ENCODE data around the gene SSBP3.

DNA sequence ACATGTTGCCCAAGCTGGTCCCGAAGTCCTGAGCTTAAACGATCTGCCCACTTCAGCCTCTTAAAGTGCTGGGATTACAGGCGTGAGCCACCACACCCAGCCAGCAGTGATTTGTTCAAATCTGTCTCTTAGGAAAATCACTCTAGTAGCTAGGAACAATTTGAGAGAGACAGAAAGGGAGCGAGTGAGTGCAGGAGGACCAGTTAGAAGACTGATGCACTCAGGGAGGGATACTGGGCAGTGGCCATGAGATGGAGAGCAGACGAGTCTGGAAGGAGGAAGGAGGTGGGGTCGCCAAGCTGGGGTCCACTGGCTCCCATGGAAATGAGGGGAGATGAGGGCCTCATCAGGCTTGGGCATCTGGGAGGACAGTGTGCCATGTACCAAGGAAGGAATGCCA, 23.6 kb upstream of the SSBP3 start:
- TF ChIP-seq EP300 (IDR thresholded peaks at IDR 0.05; ENCODE audit: low read depth) (no peak), POLR2A (IDR thresholded peaks at IDR 0.05) (no peak), POLR2AphosphoS5 (IDR thresholded peaks at IDR 0.05) (no peak)
- TF ChIP-seq, protein P1, sequence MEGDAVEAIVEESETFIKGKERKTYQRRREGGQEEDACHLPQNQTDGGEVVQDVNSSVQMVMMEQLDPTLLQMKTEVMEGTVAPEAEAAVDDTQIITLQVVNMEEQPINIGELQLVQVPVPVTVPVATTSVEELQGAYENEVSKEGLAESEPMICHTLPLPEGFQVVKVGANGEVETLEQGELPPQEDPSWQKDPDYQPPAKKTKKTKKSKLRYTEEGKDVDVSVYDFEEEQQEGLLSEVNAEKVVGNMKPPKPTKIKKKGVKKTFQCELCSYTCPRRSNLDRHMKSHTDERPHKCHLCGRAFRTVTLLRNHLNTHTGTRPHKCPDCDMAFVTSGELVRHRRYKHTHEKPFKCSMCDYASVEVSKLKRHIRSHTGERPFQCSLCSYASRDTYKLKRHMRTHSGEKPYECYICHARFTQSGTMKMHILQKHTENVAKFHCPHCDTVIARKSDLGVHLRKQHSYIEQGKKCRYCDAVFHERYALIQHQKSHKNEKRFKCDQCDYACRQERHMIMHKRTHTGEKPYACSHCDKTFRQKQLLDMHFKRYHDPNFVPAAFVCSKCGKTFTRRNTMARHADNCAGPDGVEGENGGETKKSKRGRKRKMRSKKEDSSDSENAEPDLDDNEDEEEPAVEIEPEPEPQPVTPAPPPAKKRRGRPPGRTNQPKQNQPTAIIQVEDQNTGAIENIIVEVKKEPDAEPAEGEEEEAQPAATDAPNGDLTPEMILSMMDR (IDR thresholded peaks at IDR 0.05), result no peak
